Measurements from ENCODE around the gene SKP2.
A peak's percentile ranks its signal among the peaks of the same experiment; 100 is the strongest.
"Not testable (repeated sequence)": the region's sequence is repeated elsewhere in the genome, so short reads cannot be mapped to it uniquely, and the experiment has no call there.

Gene SKP2

GRCh38 chr5:36151434-36152323 is at the start of gene SKP2, which contains the start of gene LMBRD2:
TSS of gene SKP2 (plus strand) at chr5:36152111. CDS start at chr5:36152263, 152 bp downstream.
TSS of gene LMBRD2 (minus strand) at chr5:36151887. CDS start at chr5:36143349, 8,538 bp downstream.
- peak within 1 kb of the TSS; percentile 79 for H3K4me3 ChIP-seq (ENCODE audit: insufficient read length, low read depth)
- no peaks in the 10 kb centered on the region for H3K4me1 ChIP-seq (ENCODE audit: insufficient read depth, insufficient read length)
- no peaks in the 10 kb centered on the region for H3K27me3 ChIP-seq (ENCODE audit: insufficient read depth, insufficient read length)
- peak within 1 kb of the TSS; percentile 86 for H3K9ac ChIP-seq (ENCODE audit: insufficient read length, low read depth)
- peaks cover 37% of the 10 kb centered on the region for H3K36me3 ChIP-seq (ENCODE audit: insufficient read depth, insufficient read length, low read length)
- no peak for TF ChIP-seq SUZ12 (IDR thresholded peaks at IDR 0.05; ENCODE audit: extremely low read depth, insufficient read depth, insufficient read length)
- TF ChIP-seq ZNF274 (IDR thresholded peaks at IDR 0.05; ENCODE audit: low read depth, low read length) = no peak
- no peak for TF ChIP-seq YY1 (IDR thresholded peaks at IDR 0.05; ENCODE audit: insufficient read depth, insufficient read length)
- H3K9me3 ChIP-seq (ENCODE audit: insufficient read depth, low read length) = no peaks in the 10 kb centered on the region
- DNase-seq (ENCODE audit: low read depth, low spot score) = peak; percentile 90

GRCh38 chr5:36105819-36106218 is 46.1 kb upstream of the SKP2 start:
- no peak for DNase-seq (ENCODE audit: low read depth, low spot score)
- Histone ChIP-seq H3K27me3 (ENCODE audit: insufficient read depth, insufficient read length) (no peaks in the 10 kb centered on the region), H3K9me3 (ENCODE audit: insufficient read depth, low read length) (no peaks in the 10 kb centered on the region), H3K36me3 (ENCODE audit: insufficient read depth, insufficient read length, low read length) (peaks cover 11% of the 10 kb centered on the region), H3K4me3 (ENCODE audit: insufficient read length, low read depth) (no peak overlapping the region), H3K9ac (ENCODE audit: insufficient read length, low read depth) (no peak overlapping the region), H3K4me1 (ENCODE audit: insufficient read depth, insufficient read length) (no peaks in the 10 kb centered on the region)
- TF ChIP-seq SUZ12 (IDR thresholded peaks at IDR 0.05; ENCODE audit: extremely low read depth, insufficient read depth, insufficient read length) = no peak

GRCh38 chr5:36108758-36109460 is 43.0 kb upstream of the SKP2 start:
- peaks cover 11% of the 10 kb centered on the region for H3K36me3 ChIP-seq (ENCODE audit: insufficient read depth, insufficient read length, low read length)
- TF ChIP-seq SUZ12 (IDR thresholded peaks at IDR 0.05; ENCODE audit: extremely low read depth, insufficient read depth, insufficient read length) (no peak), ZNF274 (IDR thresholded peaks at IDR 0.05; ENCODE audit: low read depth, low read length) (no peak), YY1 (IDR thresholded peaks at IDR 0.05; ENCODE audit: insufficient read depth, insufficient read length) (no peak)
- H3K9ac ChIP-seq (ENCODE audit: insufficient read length, low read depth) = no peak overlapping the region
- no peaks in the 10 kb centered on the region for H3K4me1 ChIP-seq (ENCODE audit: insufficient read depth, insufficient read length)
- H3K27me3 ChIP-seq (ENCODE audit: insufficient read depth, insufficient read length) = no peaks in the 10 kb centered on the region
- no peak for DNase-seq (ENCODE audit: low read depth, low spot score)
- H3K4me3 ChIP-seq (ENCODE audit: insufficient read length, low read depth) = no peak overlapping the region
- no peaks in the 10 kb centered on the region for H3K9me3 ChIP-seq (ENCODE audit: insufficient read depth, low read length)

- Histone ChIP-seq H3K9me3 (ENCODE audit: insufficient read depth, low read length) (no peaks in the 10 kb centered on the region), H3K36me3 (ENCODE audit: insufficient read depth, insufficient read length, low read length) (peaks cover 11% of the 10 kb centered on the region), H3K9ac (ENCODE audit: insufficient read length, low read depth) (no peak overlapping the region), H3K4me3 (ENCODE audit: insufficient read length, low read depth) (no peak overlapping the region), H3K4me1 (ENCODE audit: insufficient read depth, insufficient read length) (no peaks in the 10 kb centered on the region), H3K27me3 (ENCODE audit: insufficient read depth, insufficient read length) (no peaks in the 10 kb centered on the region)
- no peak for TF ChIP-seq ZNF274 (IDR thresholded peaks at IDR 0.05; ENCODE audit: low read depth, low read length)
- TF ChIP-seq YY1 (IDR thresholded peaks at IDR 0.05; ENCODE audit: insufficient read depth, insufficient read length) = no peak
- no peak for DNase-seq (ENCODE audit: low read depth, low spot score)
Measured at GRCh38 chr5:36111238-36111637, 40.7 kb upstream of the SKP2 start.

GRCh38 chr5:36125868-36126267 is 26.0 kb upstream of the SKP2 start:
- no peak for DNase-seq (ENCODE audit: low read depth, low spot score)
- TF ChIP-seq SUZ12 (IDR thresholded peaks at IDR 0.05; ENCODE audit: extremely low read depth, insufficient read depth, insufficient read length) = no peak
- Histone ChIP-seq H3K4me3 (ENCODE audit: insufficient read length, low read depth) (no peak overlapping the region), H3K4me1 (ENCODE audit: insufficient read depth, insufficient read length) (no peaks in the 10 kb centered on the region), H3K36me3 (ENCODE audit: insufficient read depth, insufficient read length, low read length) (peaks cover 2% of the 10 kb centered on the region), H3K27me3 (ENCODE audit: insufficient read depth, insufficient read length) (no peaks in the 10 kb centered on the region), H3K9ac (ENCODE audit: insufficient read length, low read depth) (no peak overlapping the region), H3K9me3 (ENCODE audit: insufficient read depth, low read length) (no peaks in the 10 kb centered on the region; the same call in 1 of the 2 replicates)

GRCh38 chr5:36128795-36129194 is 23.1 kb upstream of the SKP2 start:
- Histone ChIP-seq H3K36me3 (ENCODE audit: insufficient read depth, insufficient read length, low read length) (no peaks in the 10 kb centered on the region), H3K9me3 (ENCODE audit: insufficient read depth, low read length) (no peaks in the 10 kb centered on the region; the same call in 1 of the 2 replicates), H3K27me3 (ENCODE audit: insufficient read depth, insufficient read length) (no peaks in the 10 kb centered on the region), H3K4me1 (ENCODE audit: insufficient read depth, insufficient read length) (no peaks in the 10 kb centered on the region), H3K4me3 (ENCODE audit: insufficient read length, low read depth) (no peak overlapping the region), H3K9ac (ENCODE audit: insufficient read length, low read depth) (no peak overlapping the region)
- DNase-seq (ENCODE audit: low read depth, low spot score) = no peak
- TF ChIP-seq YY1 (IDR thresholded peaks at IDR 0.05; ENCODE audit: insufficient read depth, insufficient read length) (no peak), ZNF274 (IDR thresholded peaks at IDR 0.05; ENCODE audit: low read depth, low read length) (no peak), SUZ12 (IDR thresholded peaks at IDR 0.05; ENCODE audit: extremely low read depth, insufficient read depth, insufficient read length) (no peak)

- H3K9ac ChIP-seq (ENCODE audit: insufficient read length, low read depth); DNase-seq (ENCODE audit: low read depth, low spot score); H3K4me1 ChIP-seq (ENCODE audit: insufficient read depth, insufficient read length); H3K36me3 ChIP-seq (ENCODE audit: insufficient read depth, insufficient read length, low read length); H3K27me3 ChIP-seq (ENCODE audit: insufficient read depth, insufficient read length); H3K4me3 ChIP-seq (ENCODE audit: insufficient read length, low read depth); H3K9me3 ChIP-seq (ENCODE audit: insufficient read depth, low read length): not testable (repeated sequence)
Measured at GRCh38 chr5:36129666-36130065, 22.2 kb upstream of the SKP2 start.

GRCh38 chr5:36133009-36133408 is 18.9 kb upstream of the SKP2 start:
- not testable (repeated sequence) for H3K4me3 ChIP-seq (ENCODE audit: insufficient read length, low read depth); H3K27me3 ChIP-seq (ENCODE audit: insufficient read depth, insufficient read length); H3K4me1 ChIP-seq (ENCODE audit: insufficient read depth, insufficient read length); H3K9ac ChIP-seq (ENCODE audit: insufficient read length, low read depth); DNase-seq (ENCODE audit: low read depth, low spot score); H3K9me3 ChIP-seq (ENCODE audit: insufficient read depth, low read length); H3K36me3 ChIP-seq (ENCODE audit: insufficient read depth, insufficient read length, low read length)

Data from NT2/D1 (cell line).